HG02970 (cell line): ENCODE data around the gene A1BG.
"Not testable (repeated sequence)": the region's sequence is repeated elsewhere in the genome, so short reads cannot be mapped to it uniquely, and the experiment has no call there.

Source experiments
- ATAC-seq: cut with Tn5 transposase; IDR thresholded peaks from one replicate; pipeline ENCODE4 v1.9.1; 2021; ENCODE audit warnings: mild to moderate bottlenecking, moderate library complexity, moderate number of reproducible peaks; ENCODE audit not compliant: unreplicated experiment, low FRiP score

A1BG gene

DNA sequence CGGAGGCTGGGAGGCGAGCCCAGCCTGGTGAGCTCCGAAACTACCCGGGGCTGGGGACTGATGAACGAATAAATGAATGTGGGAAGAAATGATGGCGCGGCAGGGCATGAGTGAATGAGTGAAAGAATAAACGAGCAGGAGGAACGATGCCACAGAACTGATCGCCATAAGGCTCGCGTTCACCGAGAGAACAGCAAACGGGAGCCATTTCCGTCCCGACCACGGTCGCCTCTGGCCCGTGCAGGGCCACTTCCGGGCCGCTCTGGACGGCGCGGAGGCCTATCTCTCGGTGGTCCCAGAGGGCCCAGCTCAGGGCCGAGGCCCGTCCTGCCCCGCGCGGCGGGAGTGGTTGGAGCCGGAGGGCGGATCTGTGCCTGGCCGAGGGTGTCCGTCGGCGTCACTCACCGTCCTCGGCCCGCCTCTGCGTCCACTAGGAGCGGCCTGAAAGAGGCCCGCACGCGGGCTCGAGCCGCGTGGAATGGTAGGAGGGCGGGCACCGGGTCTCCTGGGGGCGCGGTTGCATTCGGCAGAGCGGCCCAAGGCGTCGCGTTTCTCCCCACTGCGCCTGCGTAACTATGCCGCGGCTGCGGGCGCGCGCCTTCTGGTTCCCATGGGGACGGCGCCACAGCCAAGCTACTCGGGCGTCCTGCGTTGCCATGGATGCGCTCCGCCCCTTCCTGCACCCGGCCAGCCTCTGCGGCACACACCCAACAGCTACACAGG is 9.1 kb upstream of the A1BG start, which contains the start of gene ZNF497:
Gene ZNF497 (minus strand): TSS at position 480 of the 723 bp plus-strand sequence. CDS start 5,116 bp downstream, outside the sequence.
- peak; percentile 82 for ATAC-seq

DNA sequence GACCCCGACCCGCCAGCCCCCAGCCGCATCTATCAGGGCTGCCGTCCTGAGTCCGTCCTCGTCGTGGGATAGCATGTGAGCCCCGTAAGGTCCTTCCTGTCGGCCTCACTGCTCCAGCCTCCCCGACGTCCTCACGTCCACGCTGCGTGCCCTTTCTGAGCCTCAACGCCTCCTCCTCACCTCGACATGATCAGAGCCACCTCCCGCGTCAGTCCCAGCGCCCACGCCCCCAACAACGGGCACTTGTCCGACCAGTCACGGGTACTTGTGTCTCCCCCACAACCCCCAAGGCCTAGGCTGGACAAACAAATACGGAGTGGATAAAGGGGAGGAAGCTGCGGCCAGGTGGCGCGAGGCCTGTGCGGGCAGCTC is 8.6 kb upstream of the A1BG start:
- no peak for ATAC-seq

DNA sequence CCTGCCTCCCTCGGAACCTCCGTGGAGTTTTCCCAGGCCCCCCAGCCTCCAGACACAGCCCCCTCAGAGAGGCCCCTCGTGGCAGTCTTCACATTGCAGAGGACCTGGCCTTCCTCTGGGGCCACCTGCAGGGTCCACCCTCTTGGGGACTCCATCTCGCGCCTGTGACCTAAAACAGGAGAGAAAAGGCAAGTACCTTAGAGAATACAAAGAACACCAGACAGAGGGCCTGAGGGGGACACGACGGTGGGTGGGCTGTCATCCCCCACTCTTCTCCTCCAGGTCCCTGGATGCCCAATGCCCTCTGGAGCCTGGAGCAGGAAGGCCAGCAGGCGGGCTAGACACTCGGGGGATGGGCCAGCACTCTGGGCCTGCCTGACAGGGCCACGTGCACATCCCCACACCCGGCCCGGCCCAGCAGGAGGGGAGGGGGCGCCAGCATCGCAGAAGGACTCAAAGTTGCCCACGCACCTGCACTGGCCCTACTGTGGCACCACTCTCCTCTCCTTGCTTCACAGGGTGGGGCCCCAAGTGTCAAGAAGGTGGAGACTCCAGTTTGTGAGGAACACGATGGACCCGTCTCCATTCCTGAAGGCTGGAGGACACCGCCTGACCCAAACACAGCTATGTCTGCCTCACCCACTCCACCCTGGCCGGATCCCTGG is 4.3 kb upstream of the A1BG start:
- no peak for ATAC-seq

DNA sequence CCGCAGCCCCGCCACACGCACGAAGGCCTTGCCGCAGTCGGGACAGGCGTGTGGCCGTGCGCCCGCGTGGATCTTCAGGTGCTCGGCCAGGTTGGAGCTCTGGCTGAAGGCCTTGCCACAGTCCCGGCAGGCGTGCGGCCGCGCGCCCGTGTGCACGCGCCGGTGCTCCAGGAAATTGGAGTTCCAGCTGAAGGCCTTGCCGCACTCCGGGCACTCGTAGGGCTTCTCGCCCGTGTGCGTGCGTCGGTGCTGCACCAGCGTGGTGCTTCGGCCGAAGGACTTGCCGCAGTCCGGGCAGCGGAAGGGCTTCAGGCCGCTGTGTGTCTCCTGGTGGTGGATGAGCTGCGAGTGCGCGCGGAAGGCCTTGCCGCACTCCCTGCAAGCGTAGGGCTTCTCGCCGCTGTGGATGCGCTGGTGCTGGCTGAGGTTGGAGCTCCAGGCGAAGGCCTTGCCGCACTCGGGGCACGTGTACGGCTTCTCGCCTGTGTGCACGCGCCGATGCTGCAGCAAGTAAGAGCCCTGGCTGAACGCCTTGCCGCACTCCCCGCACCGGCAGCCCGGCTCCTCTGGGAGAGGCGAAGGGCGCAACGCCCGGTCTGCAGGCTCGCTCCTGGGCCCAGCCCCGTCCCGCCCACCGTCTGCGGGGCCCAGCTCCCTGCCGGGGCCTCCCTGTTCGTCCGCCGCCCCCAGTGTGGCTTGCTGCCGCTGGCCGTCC is 3.6 kb upstream of the A1BG start:
- ATAC-seq = no peak

DNA sequence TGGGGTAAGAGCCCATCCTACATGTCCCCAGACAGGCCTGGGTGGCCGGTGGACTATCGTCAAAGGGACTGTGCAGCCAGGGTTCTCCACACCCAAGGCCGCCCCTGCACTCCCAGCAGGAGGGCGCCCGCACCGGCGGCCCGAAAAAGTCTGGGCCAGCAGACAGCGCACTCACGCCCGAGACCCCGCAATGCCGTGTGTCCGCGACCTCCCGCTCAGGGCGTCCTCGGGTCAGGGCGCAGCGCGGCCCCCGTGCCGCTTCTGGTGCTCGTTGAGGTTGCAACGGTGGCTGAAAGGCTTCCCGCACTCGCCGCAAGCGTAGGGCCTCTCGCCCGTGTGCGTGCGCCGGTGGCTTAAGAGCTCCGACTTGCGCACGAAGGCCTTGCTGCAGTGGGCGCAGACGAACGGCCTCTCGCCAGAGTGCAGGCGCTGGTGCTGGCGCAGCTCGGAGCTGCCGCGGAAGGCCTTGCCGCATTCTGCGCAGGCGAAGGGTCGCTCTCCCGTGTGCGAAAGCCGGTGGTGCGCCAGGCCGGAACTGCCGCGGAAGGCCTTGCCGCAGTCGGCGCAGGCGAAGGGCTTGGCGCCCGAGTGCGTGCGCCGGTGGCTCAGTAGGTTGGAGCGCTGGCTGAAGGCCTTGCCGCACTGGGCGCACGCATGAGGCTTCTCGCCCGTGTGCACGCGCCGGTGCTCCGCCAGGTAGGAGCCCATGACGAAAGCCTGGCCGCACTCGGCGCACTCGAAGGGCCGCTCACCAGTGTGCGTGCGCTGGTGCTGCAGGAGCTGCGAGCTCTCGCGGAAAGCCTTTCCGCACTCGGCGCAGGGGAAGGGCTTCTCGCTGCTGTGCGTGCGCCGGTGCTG is 2.8 kb upstream of the A1BG start:
- no peak for ATAC-seq

DNA sequence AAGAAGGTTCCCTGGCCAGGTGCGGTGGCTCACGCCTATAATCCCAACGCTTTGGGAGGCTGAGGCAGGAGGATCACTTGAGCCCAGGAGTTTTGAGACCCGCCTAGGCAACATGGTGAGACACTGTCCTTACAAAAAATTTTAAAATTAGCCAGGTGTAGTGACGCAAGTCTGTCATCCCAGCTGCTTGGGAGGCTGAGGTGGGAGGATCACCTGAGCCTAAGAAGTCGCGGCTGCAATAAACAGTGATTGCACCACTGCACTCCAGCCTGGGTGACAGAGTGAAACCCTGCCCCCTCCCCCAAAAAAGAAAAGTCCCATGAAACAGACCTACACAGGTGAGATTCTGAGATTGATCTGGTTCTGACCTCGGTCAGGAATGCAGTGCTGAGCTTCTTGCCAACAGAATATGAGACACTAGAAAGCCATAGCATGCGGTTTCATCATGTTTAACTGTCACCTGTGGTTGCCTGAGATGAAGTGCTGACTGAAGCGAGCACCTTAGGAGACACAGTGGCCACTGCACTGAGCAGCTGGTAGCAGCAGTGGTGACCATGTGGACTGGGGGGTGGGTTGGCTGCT is 2.0 kb upstream of the A1BG start:
- no peak for ATAC-seq

DNA sequence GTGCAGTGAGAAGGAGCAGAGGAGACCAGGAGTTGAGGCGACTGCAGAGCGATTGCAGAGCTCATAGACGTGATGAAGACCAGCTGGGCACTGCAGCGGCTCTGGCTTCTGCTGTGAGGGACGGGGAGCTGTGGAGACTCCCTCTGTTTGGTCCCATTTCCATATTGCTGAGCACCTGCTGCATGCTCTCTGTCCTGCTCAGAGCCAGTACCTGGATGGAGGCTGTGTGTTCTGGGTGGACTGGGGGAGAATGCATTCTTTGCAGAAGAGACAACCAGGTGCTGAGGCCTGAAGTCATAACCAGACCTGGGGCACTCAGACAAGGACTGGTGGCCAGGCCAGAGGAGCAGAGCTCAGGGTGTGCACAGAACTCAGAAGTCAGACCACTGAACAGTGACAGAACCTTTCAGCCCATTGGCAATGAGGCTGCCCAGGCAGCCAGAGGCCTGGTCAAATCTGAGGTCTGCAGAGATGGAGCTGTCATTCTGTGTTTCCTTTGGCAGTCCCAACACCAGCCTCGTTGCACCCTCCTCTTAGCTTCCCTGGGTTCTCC is 1.3 kb upstream of the A1BG start:
- no peak for ATAC-seq

DNA sequence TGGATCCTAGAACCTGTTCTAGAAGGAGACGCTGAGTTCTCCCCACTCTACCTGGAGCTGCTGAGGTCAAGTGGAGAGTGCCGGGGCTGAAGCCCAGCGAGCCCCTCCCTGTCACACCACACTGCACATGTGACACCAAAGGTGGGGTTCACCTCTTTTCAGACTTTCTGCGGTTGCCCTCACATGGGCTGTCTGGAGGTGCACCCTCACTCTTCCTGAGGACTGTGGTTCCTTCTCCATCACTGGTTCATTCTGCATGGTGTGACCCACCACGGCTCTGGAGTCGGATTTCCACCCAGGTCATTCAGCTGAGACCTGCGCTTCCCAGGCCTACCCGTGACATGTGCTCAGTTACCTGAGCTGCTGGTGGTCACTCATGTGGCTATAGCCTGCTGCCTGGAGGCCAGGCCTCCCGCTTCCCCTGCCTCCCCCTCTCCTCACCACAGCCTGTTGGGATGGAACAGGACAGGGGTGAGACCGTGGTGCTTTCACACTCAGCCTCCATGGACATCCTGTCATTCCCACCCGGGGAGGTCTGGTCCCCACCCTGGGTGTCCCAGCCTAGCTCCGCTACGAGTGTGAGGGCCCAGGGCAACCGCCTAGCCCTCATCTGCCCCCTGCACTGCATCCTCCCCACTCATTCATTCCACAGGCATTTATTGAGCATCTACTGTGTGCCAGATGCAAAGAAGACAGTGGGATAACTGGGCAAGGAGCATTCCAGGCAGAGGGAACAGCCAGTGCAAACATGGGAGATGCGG is 605 bp upstream of the A1BG start:
- no peak for ATAC-seq

DNA sequence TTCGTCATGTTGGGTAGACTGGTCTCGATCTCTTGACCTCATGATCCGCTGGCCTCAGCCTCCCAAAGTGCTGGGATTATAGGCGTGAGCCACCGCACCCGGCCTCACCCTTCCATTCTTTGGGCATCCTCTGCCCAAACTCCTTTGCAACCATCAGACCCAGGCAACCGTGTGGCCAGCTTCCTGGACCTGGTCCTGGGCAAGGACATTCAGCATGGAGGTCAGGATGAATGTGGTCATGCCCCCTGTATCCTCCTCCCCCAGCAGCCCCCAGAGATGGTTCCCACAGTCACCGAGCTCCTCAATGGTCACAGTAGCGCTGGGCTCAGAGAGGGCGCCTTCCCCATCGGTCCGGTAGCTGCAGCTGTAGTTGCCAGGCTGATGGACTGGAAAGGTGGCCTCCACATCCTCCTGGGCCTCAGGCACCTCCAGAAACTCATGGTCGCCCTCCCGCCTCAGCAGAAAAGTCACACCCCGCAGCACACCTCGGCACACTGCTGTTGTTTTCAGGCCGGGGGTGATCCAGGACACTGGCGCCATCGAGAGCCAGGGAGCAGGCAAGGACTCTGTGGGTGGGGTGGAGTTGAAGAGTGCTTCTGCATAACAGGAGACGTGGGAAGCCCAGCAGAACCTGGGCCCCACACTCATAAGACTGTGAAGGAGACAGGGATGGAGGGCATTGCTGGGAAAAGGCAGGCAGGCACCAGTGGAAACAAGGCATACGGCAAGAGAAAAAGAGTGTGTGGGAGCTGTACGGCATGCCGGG is 1.1 kb downstream of the A1BG start:
- ATAC-seq = no peak

DNA sequence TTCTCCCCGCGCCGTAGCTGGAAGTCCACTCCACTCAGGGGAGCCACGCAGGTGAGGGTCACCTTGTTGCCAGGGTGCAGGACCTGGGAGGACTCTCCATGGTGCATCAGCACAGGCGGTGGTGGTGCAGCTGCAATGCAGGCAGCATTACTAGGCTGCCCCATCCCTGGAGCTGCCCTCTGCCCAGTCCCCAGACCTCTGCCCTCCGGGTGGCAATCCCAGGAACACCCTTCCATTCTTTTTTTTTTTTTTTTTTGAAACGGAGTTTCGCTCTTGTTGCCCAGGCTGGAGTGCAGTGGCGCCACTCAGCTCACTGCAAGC is 1.8 kb downstream of the A1BG start:
- ATAC-seq = no peak

DNA sequence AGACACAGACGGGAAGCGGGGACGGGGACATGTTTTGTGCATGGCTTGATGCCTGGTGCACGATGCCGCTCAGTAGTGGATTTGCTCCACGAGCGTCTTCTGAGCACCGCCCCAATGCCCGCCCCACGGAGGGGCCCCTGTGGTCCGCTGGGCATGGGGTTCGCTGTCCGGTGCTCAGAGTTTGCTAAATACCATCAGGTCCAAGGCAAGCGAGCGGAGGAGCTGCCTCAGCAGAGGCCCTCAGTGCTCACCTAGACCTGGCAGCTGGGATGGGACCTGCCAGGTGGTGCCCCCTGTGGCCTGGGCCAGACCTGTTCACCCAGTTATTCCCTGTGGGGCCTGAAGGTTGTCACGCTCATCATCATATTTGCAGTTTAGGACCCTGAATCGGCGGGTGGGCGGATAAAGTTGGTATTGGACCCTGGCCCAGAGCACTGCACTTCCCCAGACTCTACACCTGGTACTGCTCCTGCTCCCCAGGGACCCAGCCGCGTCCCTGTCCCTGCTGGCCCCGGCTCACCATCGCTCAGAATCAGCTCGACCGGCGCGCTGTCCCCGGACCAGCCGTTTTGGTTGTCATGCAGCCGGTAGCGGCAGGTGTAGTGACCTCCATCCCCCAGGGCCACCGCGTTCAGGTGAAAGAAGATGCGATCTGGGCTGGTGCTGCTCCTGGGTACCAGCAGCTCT is 2.3 kb downstream of the A1BG start:
- ATAC-seq = no peak

DNA sequence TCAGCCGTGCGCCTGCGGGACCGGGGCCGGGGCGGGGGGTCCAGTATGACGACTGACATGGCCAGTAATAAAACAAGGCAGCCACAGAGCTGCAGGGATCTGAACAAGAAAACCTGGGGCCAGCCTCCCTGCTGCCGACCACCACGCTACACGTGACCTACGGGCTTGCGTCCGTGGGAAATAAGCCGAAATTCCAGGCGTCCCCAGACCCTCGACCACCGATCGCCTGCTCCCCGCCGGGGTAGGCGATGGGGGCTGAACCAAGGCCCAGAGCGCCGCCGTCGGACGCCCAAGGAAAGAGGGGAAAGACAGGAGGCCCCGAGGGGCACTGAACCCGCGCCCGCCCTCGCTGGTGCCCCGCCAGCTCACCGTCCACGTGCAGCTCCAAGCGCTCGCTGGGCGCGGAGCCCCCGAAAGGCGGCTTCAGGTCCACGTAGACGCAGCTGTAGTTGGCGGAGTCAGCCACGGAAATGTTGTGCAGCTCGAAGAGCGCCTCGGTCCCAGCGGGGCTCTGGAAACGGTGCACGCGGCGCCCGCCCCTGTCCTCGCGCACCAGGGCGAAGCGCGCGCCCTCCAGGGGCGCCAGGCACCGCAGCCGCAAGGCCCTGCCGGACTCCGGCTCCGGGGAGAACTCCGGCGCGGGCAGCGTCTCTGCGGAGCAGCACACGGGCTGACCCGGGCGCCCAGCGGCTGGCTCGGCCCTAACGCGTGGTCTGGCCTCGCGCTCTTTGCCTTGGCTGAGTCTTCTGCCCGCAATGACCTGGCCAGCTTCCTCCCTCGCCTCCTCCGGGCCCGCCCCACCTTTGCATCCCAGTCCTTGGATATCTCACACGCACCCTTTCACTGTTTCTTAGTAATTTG is 3.1 kb downstream of the A1BG start:
- no peak for ATAC-seq

DNA sequence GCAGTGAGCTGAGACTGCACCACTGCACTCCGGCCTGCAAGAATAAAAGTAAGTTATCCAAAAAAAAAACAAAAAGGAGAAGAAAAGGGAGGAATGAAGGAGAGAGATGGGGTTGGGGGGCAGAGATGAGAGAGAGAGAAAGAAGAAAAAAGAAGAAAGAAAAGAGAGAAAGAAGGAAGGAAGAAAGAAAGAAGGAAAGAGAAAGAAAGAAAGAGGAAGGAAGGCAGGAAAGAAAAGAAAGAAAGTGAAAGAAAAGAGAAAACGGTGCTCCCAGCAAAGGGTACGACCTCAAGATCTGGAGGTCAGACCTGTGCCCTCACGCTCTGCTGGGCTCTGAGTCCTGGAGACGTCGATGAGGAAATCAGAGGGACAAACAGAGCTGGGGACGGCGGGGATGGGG is 3.7 kb downstream of the A1BG start:
- no peak for ATAC-seq

DNA sequence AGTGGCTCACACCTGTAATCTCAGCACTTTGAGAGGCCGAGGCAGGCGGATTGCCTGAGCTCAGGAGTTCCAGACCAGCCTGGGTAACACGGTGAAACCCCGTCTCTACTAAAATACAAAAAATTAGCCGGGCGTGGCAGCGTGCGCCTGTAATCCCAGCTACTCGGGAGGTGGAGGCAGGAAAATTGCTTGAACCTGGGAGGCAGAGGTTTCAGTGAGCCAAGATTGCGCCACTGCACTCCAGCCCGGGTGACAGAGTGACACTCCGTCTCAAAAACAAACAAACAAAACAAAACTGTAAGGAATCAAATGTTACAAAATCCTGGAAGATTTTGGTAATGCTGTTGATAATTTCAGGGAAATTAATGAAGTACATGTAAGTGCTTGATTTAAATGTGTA is 5.2 kb downstream of the A1BG start:
- ATAC-seq = not testable (repeated sequence)

DNA sequence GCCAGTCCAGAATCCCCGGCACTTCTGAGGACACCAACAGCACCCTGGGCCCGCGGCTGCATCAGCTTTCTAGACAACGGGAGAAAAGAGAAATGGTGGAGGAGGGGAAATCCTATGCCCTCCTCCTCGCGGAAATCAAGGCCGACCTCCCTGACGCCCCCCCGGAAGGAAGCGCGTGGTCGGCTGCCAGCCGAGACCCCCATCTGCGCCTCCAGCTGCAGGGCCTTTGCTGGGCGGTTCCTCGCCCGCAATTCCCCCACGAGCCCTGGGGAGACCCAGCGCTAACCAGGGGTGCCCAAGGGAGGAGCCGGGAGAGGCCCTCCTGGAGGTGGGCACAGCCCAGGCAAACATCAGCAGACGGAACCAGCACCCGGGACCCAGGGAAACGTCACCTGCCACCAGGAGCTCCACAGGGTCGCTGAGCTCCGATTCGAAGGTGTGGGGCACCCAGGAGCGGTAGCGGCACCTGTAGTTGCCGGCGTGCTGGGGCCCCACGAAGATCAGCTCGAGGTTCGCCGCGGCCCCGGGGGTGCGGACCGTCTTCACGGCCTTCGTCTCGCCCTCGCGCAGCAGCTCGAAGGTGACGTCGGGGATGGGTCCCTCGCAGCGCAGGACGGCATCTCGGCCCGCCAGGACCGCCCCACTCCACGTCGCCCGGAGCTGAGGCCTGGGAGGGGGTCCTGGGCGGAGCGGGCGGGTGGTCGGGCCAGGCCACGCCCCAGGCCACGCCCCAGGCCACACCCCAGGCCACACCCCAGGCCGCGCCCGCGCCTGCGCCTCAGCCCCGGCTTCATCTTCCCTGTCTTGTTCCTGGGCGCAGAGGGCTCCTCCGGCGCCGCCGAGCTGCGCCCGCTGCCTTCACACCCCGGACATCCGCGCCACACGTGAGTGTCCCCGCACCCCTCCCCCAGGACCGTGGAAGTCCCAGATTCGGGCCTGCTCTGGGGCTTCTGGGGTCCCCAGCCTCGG is 6.0 kb downstream of the A1BG start:
- ATAC-seq = peak; percentile 77

DNA sequence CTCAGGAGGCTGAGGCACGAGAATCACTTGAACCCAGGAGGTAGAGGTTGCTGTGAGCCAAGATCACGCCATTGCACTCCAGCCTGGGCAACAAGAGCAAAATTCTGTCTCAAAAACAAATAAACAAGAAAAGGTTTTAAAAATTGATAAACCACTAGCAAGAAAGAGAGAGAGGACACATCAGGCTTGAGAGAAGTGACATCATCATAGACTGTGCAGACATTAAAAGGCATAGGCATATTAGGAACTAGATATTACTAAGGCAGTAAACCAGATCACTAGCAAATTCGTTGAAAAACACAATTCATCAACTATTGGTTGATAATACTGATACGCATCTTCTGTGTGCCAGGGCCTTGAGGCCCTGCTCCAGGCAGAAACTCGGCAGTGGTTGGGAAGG is 7.7 kb downstream of the A1BG start:
- ATAC-seq = no peak
